ENCODE data around the gene RAPGEF2. TPM values are rescaled to one million over a fixed set of nuclear protein-coding genes. Genes with fewer than 3 reads are reported as not detected.

RAPGEF2 gene
- total and polyA plus RNA-seq, 2 experiments from 2014 or later: 10.2 to 63.1 TPM

- no peak for ATAC-seq
- no peaks in the 10 kb centered on the region; the same call in 2 of the 3 replicates for H3K9me3 Mint-ChIP-seq
- Histone ChIP-seq H3K27me3 (ENCODE audit: insufficient read depth) (no peaks in the 10 kb centered on the region), H2AFZ (no peak overlapping the region), H3K79me2 (replicated peaks; ENCODE audit: insufficient read depth) (no peaks in the 10 kb centered on the region), H4K20me1 (replicated peaks; ENCODE audit: insufficient read depth) (0 out of 2 replicates have a peak, but pooled peaks cover 3% of the 10 kb centered on the region), H3K27ac (ENCODE audit: low read depth) (no peak overlapping the region), H3F3A (replicated peaks; ENCODE audit: low read depth) (no peaks in the 10 kb centered on the region), H3K36me3 (ENCODE audit: insufficient read depth) (no peaks in the 10 kb centered on the region), H3K4me2 (no peak overlapping the region), H3K9me2 (ENCODE audit: insufficient read depth) (no peaks in the 10 kb centered on the region), H3K4me1 (ENCODE audit: insufficient read depth) (no peaks in the 10 kb centered on the region), H3K4me3 (no peak overlapping the region)
- no peak overlapping the region for H3K4me3 Mint-ChIP-seq
- H3K36me3 Mint-ChIP-seq (ENCODE audit: low read depth): peaks cover 5% of the 10 kb centered on the region; the same call in 2 of the 3 replicates
- TF ChIP-seq STAT1 (IDR thresholded peaks at IDR 0.05; ENCODE audit: unreplicated experiment) (no peak), JUNB (IDR thresholded peaks at IDR 0.05; ENCODE audit: unreplicated experiment) (no peak), EZH2 (IDR thresholded peaks at IDR 0.05; ENCODE audit: low read depth, unreplicated experiment) (no peak), EZH2phosphoT487 (IDR thresholded peaks at IDR 0.05; ENCODE audit: unreplicated experiment) (no peak), ETS1 (IDR thresholded peaks at IDR 0.05) (no peak), REST (IDR thresholded peaks at IDR 0.05; ENCODE audit: unreplicated experiment) (no peak), POLR2AphosphoS5 (IDR thresholded peaks at IDR 0.05; ENCODE audit: low read depth) (no peak), NANOG (IDR thresholded peaks at IDR 0.05; ENCODE audit: borderline replicate concordance) (no peak)
- peaks cover 2% of the 10 kb centered on the region; the same call in 2 of the 3 replicates for H3K4me1 Mint-ChIP-seq
- no peak overlapping the region for H3K27ac Mint-ChIP-seq
- no peak for DNase-seq (ENCODE audit: low spot score)
- H3K27me3 Mint-ChIP-seq (ENCODE audit: insufficient read depth, low read depth, poor library complexity): peaks cover 3% of the 10 kb centered on the region
Observed at GRCh38 chr4:159273841-159274240, 171.0 kb downstream of the RAPGEF2 start.

- no peak overlapping the region for H3K4me3 ChIP-seq
- Mint-ChIP-seq H3K27ac (no peak overlapping the region), H3K9me3 (no peaks in the 10 kb centered on the region; the same call in 2 of the 3 replicates), H3K4me3 (no peak overlapping the region), H3K27me3 (ENCODE audit: insufficient read depth, low read depth, poor library complexity) (peaks cover 3% of the 10 kb centered on the region), H3K4me1 (peaks cover 9% of the 10 kb centered on the region), H3K36me3 (ENCODE audit: low read depth) (peaks cover 9% of the 10 kb centered on the region; the same call in 2 of the 3 replicates)
- ATAC-seq: no peak
- H3F3A ChIP-seq (replicated peaks; ENCODE audit: low read depth): no peaks in the 10 kb centered on the region
- H2AFZ ChIP-seq: no peak overlapping the region
- no peaks in the 10 kb centered on the region for H3K27me3 ChIP-seq (ENCODE audit: insufficient read depth)
- H4K20me1 ChIP-seq (replicated peaks; ENCODE audit: insufficient read depth): 0 out of 2 replicates have a peak, but pooled peaks cover 3% of the 10 kb centered on the region
- H3K4me2 ChIP-seq: no peak overlapping the region
- H3K79me2 ChIP-seq (replicated peaks; ENCODE audit: insufficient read depth): no peaks in the 10 kb centered on the region
- no peaks in the 10 kb centered on the region for H3K36me3 ChIP-seq (ENCODE audit: insufficient read depth)
- H3K27ac ChIP-seq (ENCODE audit: low read depth): no peak overlapping the region
- peaks cover 17% of the 10 kb centered on the region for H3K4me1 ChIP-seq (ENCODE audit: insufficient read depth)
- DNase-seq (ENCODE audit: low spot score): no peak
- H3K9me2 ChIP-seq (ENCODE audit: insufficient read depth): no peaks in the 10 kb centered on the region
- no peak for TF ChIP-seq NANOG (IDR thresholded peaks at IDR 0.05; ENCODE audit: borderline replicate concordance)
- TF ChIP-seq POLR2AphosphoS5 (IDR thresholded peaks at IDR 0.05; ENCODE audit: low read depth): no peak
- TF ChIP-seq STAT1 (IDR thresholded peaks at IDR 0.05; ENCODE audit: unreplicated experiment): no peak
- no peak for TF ChIP-seq CTCF (conservative IDR thresholded peaks at IDR 0.05; ENCODE audit: low read depth in 2 of 2)
- TF ChIP-seq ETS1 (IDR thresholded peaks at IDR 0.05): no peak
- TF ChIP-seq CREB1 (CRISPR knock-in tag; IDR thresholded peaks at IDR 0.05; ENCODE audit: low read depth): no peak
Observed at GRCh38 chr4:159278399-159278798, 175.5 kb downstream of the RAPGEF2 start.
